Measurements from ENCODE around the gene MFN1. TPM values are rescaled to one million over a fixed set of nuclear protein-coding genes. Genes with fewer than 3 reads are reported as not detected.

The MFN1 gene
- total and polyA plus RNA-seq, 2 of the 13 experiments (the other 11 are each of a cell fraction or from before 2014, with no cell fraction given): 25.2 to 37.5 TPM

GRCh38 chr3:179323197-179324110 is 24.1 kb upstream of the MFN1 start (continued):
- TF ChIP-seq ZNF589 (CRISPR knock-in tag; conservative IDR thresholded peaks at IDR 0.05) (no peak), HMGXB4 (CRISPR knock-in tag; IDR thresholded peaks at IDR 0.05; ENCODE audit: borderline replicate concordance in 1 of 2, low read depth in 1 of 2) (peak; percentile 60 to 79; a peak in 3 of 4 replicates), ZNF747 (CRISPR knock-in tag; IDR thresholded peaks at IDR 0.05; ENCODE audit: borderline replicate concordance) (no peak), NFYB (CRISPR knock-in tag; IDR thresholded peaks at IDR 0.05) (no peak), ZNF124 (CRISPR knock-in tag; IDR thresholded peaks at IDR 0.05) (no peak), ZNF484 (CRISPR knock-in tag; IDR thresholded peaks at IDR 0.05; ENCODE audit: borderline replicate concordance, low read depth) (no peak), ATF6 (CRISPR knock-in tag; conservative IDR thresholded peaks at IDR 0.05) (no peak), RAD21 (CRISPR knock-in tag; IDR thresholded peaks at IDR 0.05) (no peak), ZFP36L1 (CRISPR knock-in tag; IDR thresholded peaks at IDR 0.05) (peak; percentile 42; the same call in 1 of the 2 replicates), MAF1 (CRISPR knock-in tag; IDR thresholded peaks at IDR 0.05; ENCODE audit: borderline replicate concordance) (no peak), RNF2 (conservative IDR thresholded peaks at IDR 0.05; ENCODE audit: low read depth) (no peak), PHB2 (IDR thresholded peaks at IDR 0.05; ENCODE audit: partially characterized antibody) (no peak), CBX2 (IDR thresholded peaks at IDR 0.05; ENCODE audit: low read depth, low read length) (no peak), CBX2 (CRISPR knock-in tag; IDR thresholded peaks at IDR 0.05; ENCODE audit: low read depth) (no peak), NAIF1 (CRISPR knock-in tag; IDR thresholded peaks at IDR 0.05; ENCODE audit: borderline replicate concordance) (no peak), HMGA1 (CRISPR knock-in tag; conservative IDR thresholded peaks at IDR 0.05) (no peak), ZFYVE20 (CRISPR knock-in tag; IDR thresholded peaks at IDR 0.05; ENCODE audit: borderline replicate concordance, low read depth) (no peak), ZNF766 (CRISPR knock-in tag; IDR thresholded peaks at IDR 0.05; ENCODE audit: borderline replicate concordance) (no peak), MAX (IDR thresholded peaks at IDR 0.05) (no peak; the same call in 1 of the 2 replicates), DPF2 (CRISPR knock-in tag; IDR thresholded peaks at IDR 0.05; ENCODE audit: borderline replicate concordance, low read depth) (no peak), RFX1 (IDR thresholded peaks at IDR 0.05) (no peak), FOXO4 (CRISPR knock-in tag; conservative IDR thresholded peaks at IDR 0.05) (peak; percentile 95), SCMH1 (CRISPR knock-in tag; IDR thresholded peaks at IDR 0.05; ENCODE audit: borderline replicate concordance) (no peak), BATF2 (CRISPR knock-in tag; IDR thresholded peaks at IDR 0.05) (no peak)
